Adrenal gland (tissue), 12 donors: Measurements from ENCODE around the gene PSMA5. TPM values are rescaled to one million over a fixed set of nuclear protein-coding genes. Genes with fewer than 3 reads are reported as not detected.
A peak's percentile ranks its signal among the peaks of the same experiment; 100 is the strongest.

Experiments used
- DNase-seq, 7 donors: peaks; one replicate each; pipeline ENCODE4 v3.0.0-alpha.2; 2019 to 2020
- H3K27ac ChIP-seq, 5 donors: fragments of 200-600 bp; sonication (generic) in 4 of 5; 1 replicate in 3 of 5; 2 replicates in 2 of 5; pipeline versions ENCODE4 v1.5.1 to v1.8.0; 2016 to 2020; ENCODE audit warnings: mild to moderate bottlenecking in 1 of 5
- H3K27me3 ChIP-seq: fragments of 200-600 bp; 2 replicates; pipeline ENCODE4 v1.8.0; 2021
- H3K36me3 ChIP-seq, 2 donors: fragments of 200-600 bp; replicated peaks in 1 of 2; 1 replicate in 1 of 2; 2 replicates in 1 of 2; pipeline versions ENCODE4 v1.5.1 to v1.8.0; 2018 to 2022
- H3K4me1 ChIP-seq, 2 donors: fragments of 200-600 bp; replicated peaks in 1 of 2; 1 replicate in 1 of 2; 2 replicates in 1 of 2; pipeline versions ENCODE4 v1.5.1 to v1.8.0; 2018 to 2021
- H3K4me3 ChIP-seq, 4 donors: fragments of 200-600 bp; sonication (generic) in 3 of 4; one replicate each; pipeline ENCODE4 v1.5.1; 2016 to 2018
- H3K9me3 ChIP-seq, 3 donors: fragments of 200-600 bp; sonication (generic) in 1 of 3; replicated peaks in 1 of 3; 1 replicate in 2 of 3; 2 replicates in 1 of 3; pipeline versions ENCODE4 v1.5.1 to v1.8.0; 2016 to 2021
- CTCF ChIP-seq, 6 experiments: fragments of 450-650 bp in 4 of 6; fragments of 200-600 bp in 2 of 6; sonication (generic) in 1 of 6; IDR thresholded peaks; 1 replicate in 5 of 6; 2 replicates in 1 of 6; pipeline versions ENCODE4 v1.5.1 to v1.8.0; 2016 to 2021; ENCODE audit warnings: antibody characterized with exemption in 6 of 6, mild to moderate bottlenecking in 2 of 6, moderate library complexity in 1 of 6
- POLR2A ChIP-seq, 2 donors: fragments of 450-650 bp; IDR thresholded peaks; one replicate each; pipeline ENCODE4 v1.6.1; 2017; ENCODE audit warnings: antibody characterized with exemption in 2 of 2, mild to moderate bottlenecking in 2 of 2, moderate library complexity in 1 of 2
- WGBS, 4 donors: extraction: QIAGEN DNeasy Blood & Tissue Kit in 2 of 4; methylation state at CpG; one replicate each; pipeline versions ENCODE4 v1.1.5 to v1.1.7; 2013 to 2017; 5-methylcytosine and 5-hydroxymethylcytosine counted together
- intact Hi-C, 2 donors: fragments of 100-400 bp; cut with DNase I; formaldehyde crosslinking; loops; one replicate each; pipeline versions ENCODE4 v1.14.1 to v1.15.0; 2022 to 2023
- polyA plus RNA-seq, 3 donors: library from polyadenylated mRNA; stranded (reverse); fragments of 200-250 nt in 2 of 3; fragments of 350-450 nt in 1 of 3; fragmentation: Illumina TruSeq in 1 of 3; extraction: RNeasy Lipid Tissue Mini Kit (QIAGEN cat#74804) in 1 of 3; gene quantifications; one replicate each; pipeline ENCODE4 v1.2.3, GENCODE V29; 2013 to 2014
- total RNA-seq, 9 donors: library from RNA; depleted of rRNA in 4 of 9; stranded (reverse); fragments of >200 nt in 4 of 9; fragments of 120-200 nt in 1 of 9; fragmentation: NEBNext Ultra II Directional in 1 of 9; extraction: Animal tissue kit (Norgen Biotek cat#: 25700) in 1 of 9; gene quantifications; one replicate each; pipeline versions ENCODE4 v1.1.0 to v1.2.4, GENCODE V29; 2013 to 2023
- donor health status: healthy with polysubstance abuse.
- donor health status: Bipolar disorder and iron deficiency.
- donor health status: DM: yes; HTN: yes; CAD: no.
- donor health status: DM: no; HTN: no; CAD: no.
- donor health status: DM: no; HTN: no; CAD: no.
- donor health status: DM: yes; HTN: yes; CAD: no.

PSMA5 gene
- total and polyA plus RNA-seq, 12 donors: 22.8 to 187 (median 63.4) TPM

GRCh38 chr1:109371341-109371739, 54.9 kb downstream of the PSMA5 start:
- Histone ChIP-seq H3K4me1 (peaks cover 0 to 28% of the 10 kb centered on the region in 2 donors), H3K27ac (peak overlapping the region in 2 of 5 donors; percentile 60 to 68), H3K4me3 (no peak overlapping the region), H3K9me3 (no peaks in the 10 kb centered on the region), H3K27me3 (no peaks in the 10 kb centered on the region), H3K36me3 (peaks cover 0 to 7% of the 10 kb centered on the region in 2 donors)
- WGBS, 4 donors: 46 to 63% (median 57%) methylated on average over 4 of the region's 4 CpGs
- no peak for TF ChIP-seq CTCF (IDR thresholded peaks at IDR 0.05)
- TF ChIP-seq POLR2A (IDR thresholded peaks at IDR 0.05): no peak
- peak in 4 of 7 donors; percentile 31 to 62 (median 42) for DNase-seq
- intact Hi-C loops: no loop called here

GRCh38 chr1:109370712-109371340, 55.4 kb downstream of the PSMA5 start:
- 59 to 79% (median 69%) methylated on average over 7 of the region's 7 CpGs for WGBS, 4 donors
- no peak for DNase-seq
- H3K4me1 ChIP-seq: peaks cover 0 to 28% of the 10 kb centered on the region in 2 donors
- H3K4me3 ChIP-seq: no peak overlapping the region
- H3K9me3 ChIP-seq: no peaks in the 10 kb centered on the region
- peaks cover 0 to 8% of the 10 kb centered on the region in 2 donors for H3K36me3 ChIP-seq
- TF ChIP-seq CTCF (IDR thresholded peaks at IDR 0.05): no peak
- TF ChIP-seq POLR2A (IDR thresholded peaks at IDR 0.05): no peak
- H3K27ac ChIP-seq: peak overlapping the region in 2 of 5 donors; percentile 60 to 68
- intact Hi-C loops: no loop called here
- H3K27me3 ChIP-seq: no peaks in the 10 kb centered on the region

DNA sequence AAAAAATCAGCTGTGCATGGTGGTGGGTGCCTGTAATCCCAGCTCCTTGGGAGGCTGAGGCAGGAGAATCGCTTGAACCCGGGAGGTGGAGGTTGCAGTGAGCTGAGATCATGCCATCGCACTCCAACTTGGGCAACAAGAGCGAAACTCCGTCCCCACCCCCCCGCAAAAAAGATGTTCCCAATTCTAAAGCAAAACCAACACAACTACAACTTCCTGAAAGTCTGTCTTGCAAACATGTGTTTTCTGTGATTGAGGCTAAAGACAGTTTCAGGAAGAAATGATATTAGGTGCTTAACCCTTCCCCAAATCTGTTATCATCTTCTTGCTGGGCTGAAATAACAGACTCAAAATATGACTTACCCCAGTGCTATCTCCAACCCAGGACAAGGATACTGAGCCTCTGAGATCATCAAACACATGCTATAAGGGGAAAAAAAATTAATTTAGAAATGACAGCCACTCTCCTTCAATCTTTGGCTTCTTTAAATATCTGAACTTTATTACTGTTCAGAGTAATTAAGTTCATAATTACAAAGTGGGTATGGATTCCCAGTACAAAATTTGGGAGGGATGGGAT, 57.0 kb downstream of the PSMA5 start:
- Histone ChIP-seq H3K27ac (no peak overlapping the region), H3K4me3 (no peak overlapping the region), H3K4me1 (peaks cover 0 to 28% of the 10 kb centered on the region in 2 donors), H3K36me3 (peaks cover 0 to 8% of the 10 kb centered on the region in 2 donors), H3K9me3 (no peaks in the 10 kb centered on the region), H3K27me3 (no peaks in the 10 kb centered on the region)
- WGBS, 4 donors: 77 to 95% (median 84%) methylated on average over 6 of the region's 6 CpGs
- TF ChIP-seq POLR2A (IDR thresholded peaks at IDR 0.05): no peak
- TF ChIP-seq CTCF (IDR thresholded peaks at IDR 0.05): no peak
- peak in 1 of 7 donors; percentile 36 for DNase-seq
- intact Hi-C loops: no loop called here

DNA sequence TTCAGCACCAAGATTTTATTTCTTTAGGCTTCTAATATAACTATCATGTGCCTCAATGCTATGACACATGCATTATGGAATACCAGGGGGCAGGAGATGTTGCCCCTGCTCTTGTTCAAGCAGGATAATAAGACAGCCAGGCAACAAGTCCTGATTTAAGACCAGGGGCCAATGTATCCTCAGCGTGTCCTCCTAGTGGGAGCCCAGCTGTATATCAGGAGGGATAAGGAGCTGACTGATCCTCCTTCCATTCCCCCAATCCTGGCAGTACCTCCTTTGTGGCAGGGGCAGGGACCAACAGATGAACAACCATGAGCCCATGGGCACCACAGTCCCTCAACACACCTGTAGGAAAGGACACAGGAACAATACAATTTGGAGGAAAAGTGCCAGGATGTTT, 57.8 kb downstream of the PSMA5 start:
- intact Hi-C loops: no loop called here
- H3K9me3 ChIP-seq: no peaks in the 10 kb centered on the region
- TF ChIP-seq POLR2A (IDR thresholded peaks at IDR 0.05): no peak
- no peak for TF ChIP-seq CTCF (IDR thresholded peaks at IDR 0.05)
- no peak overlapping the region for H3K27ac ChIP-seq
- H3K27me3 ChIP-seq: no peaks in the 10 kb centered on the region
- no peak for DNase-seq
- H3K4me1 ChIP-seq: peaks cover 0 to 28% of the 10 kb centered on the region in 2 donors
- H3K36me3 ChIP-seq: peaks cover 0 to 8% of the 10 kb centered on the region in 2 donors
- H3K4me3 ChIP-seq: no peak overlapping the region
- 71 to 91% (median 88%) methylated on average over 1 of the region's 1 CpG for WGBS, 4 donors
